ENCODE data around the gene GPR83.

DNA sequence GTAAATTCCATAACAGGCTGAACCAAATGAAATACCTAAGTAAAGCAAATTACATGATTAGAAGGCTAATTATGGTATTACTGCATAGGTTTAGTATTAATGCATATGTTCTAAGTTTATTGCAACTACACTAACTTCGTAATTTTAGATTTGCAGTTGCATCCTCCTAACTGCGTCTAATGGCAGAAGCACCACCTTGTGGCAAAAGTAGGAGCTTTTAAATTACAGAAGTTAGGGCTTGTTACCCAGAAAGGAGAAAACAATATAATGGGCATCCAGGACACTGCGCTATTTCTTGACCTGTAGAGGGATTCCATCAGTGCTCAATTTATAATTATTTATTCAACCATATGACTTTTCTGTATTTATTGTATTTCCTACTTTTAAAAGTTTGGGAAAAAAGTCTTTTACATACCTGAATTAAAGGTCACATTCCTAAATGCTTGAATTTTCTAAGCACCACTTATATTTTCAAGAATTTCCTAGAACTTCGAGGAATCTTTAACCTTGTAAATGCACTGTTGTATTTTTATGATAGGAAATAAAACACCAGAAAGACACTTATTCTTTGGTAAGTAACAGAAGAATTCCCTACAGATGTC, 16.3 kb upstream of the GPR83 start:
- TF ChIP-seq POLR2A (IDR thresholded peaks at IDR 0.05; ENCODE audit: low read depth, low read length) (no peak), POLR2AphosphoS5 (IDR thresholded peaks at IDR 0.05; ENCODE audit: low read depth, low read length) (no peak), TAF1 (IDR thresholded peaks at IDR 0.05; ENCODE audit: low read depth, low read length) (no peak), POU2F2 (IDR thresholded peaks at IDR 0.05; ENCODE audit: low read depth, low read length) (no peak), SPI1 (IDR thresholded peaks at IDR 0.05; ENCODE audit: low read depth, low read length) (no peak)

Measured in GM12891 (cell line).